ENCODE data around the gene ARMC8.
A peak's percentile ranks its signal among the peaks of the same experiment; 100 is the strongest.

Gene ARMC8

GRCh38 chr3:138210528-138210927 is 23.4 kb downstream of the ARMC8 start:
- no peak for DNase-seq
- H3K27ac Mint-ChIP-seq, result no peak overlapping the region
- H3K9me3 Mint-ChIP-seq, result peaks cover 1% of the 10 kb centered on the region
- no peaks in the 10 kb centered on the region for H3K27me3 Mint-ChIP-seq
- H3K4me3 Mint-ChIP-seq, result no peak overlapping the region
- peaks cover 22% of the 10 kb centered on the region for H3K36me3 Mint-ChIP-seq
- CTCF ChIA-PET, result no interaction called here
- no peaks in the 10 kb centered on the region for H3K4me1 Mint-ChIP-seq

DNA sequence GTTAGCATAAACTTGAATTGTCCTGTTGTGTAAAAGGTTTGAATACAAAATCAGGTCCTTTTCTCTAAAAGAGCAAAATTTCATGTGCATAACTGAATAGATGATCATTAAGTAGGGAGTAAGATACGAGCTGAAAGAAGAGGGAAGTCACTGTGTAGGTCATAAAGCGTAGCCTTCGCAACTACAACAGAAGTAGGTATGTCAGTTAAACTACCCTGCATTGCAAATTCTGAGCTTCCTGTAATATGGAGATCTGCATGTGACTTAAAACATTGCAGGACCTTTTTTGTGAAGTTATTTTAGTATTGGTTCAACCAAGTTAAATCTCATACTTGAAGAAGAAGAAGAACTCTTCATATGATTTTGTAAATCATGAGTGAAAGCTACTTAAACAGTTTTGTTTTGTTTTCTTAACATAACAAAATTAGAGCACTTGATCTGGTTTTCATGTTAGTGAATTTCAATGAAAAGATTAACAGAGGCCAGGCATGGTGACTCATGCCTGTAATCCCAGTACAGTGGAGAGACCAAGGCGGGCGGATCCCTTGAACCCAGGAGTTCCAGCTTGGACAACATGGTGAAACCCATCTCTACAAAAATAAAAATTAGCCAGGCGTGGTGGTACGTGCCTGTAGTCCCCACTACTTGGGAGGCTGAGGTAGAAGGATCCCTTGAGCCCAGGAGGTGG is 26.4 kb downstream of the ARMC8 start:
- Mint-ChIP-seq H3K9me3 (no peaks in the 10 kb centered on the region), H3K27me3 (no peaks in the 10 kb centered on the region), H3K36me3 (peaks cover 11% of the 10 kb centered on the region), H3K4me1 (no peaks in the 10 kb centered on the region), H3K27ac (no peak overlapping the region), H3K4me3 (no peak overlapping the region)
- no peak for DNase-seq
- CTCF ChIA-PET, result interaction anchor here (0.7 kb wide), 1 partner anchor 27 kb away, joined by 4 read pairs; no protein-coding TSS in a partner anchor

DNA sequence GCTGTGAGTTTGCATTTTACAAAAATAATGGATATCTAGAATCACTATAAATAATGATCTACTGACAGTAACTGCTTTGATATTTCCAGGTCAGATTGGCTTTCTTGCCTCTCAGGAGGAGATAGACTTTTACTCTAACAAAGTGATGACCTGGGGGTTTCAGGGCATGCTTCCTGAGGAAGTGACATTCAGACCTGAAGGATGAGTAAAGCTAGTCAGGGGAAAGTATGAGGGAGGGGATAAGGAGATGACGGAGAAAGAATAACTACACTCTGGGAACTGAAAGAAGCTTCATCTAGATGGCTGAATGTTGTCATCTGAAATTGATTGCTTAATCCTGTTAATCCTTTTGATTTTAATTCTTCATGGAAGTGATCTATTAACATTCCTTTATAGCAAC is 32.2 kb downstream of the ARMC8 start:
- H3K36me3 Mint-ChIP-seq, result peaks cover 17% of the 10 kb centered on the region
- H3K4me1 Mint-ChIP-seq, result peaks cover 20% of the 10 kb centered on the region
- H3K27me3 Mint-ChIP-seq, result no peaks in the 10 kb centered on the region
- no peak for DNase-seq
- no peak overlapping the region for H3K4me3 Mint-ChIP-seq
- H3K9me3 Mint-ChIP-seq, result no peaks in the 10 kb centered on the region
- CTCF ChIA-PET, result no interaction called here
- H3K27ac Mint-ChIP-seq, result no peak overlapping the region

- H3K27ac Mint-ChIP-seq, result no peak overlapping the region
- H3K9me3 Mint-ChIP-seq, result no peaks in the 10 kb centered on the region
- H3K4me3 Mint-ChIP-seq, result no peak overlapping the region
- DNase-seq, result no peak
- no peaks in the 10 kb centered on the region for H3K27me3 Mint-ChIP-seq
- H3K36me3 Mint-ChIP-seq, result peaks cover 23% of the 10 kb centered on the region
- CTCF ChIA-PET, result no interaction called here
- peaks cover 20% of the 10 kb centered on the region for H3K4me1 Mint-ChIP-seq
Measured at GRCh38 chr3:138220242-138220641, 33.1 kb downstream of the ARMC8 start.

- no peak for DNase-seq
- H3K36me3 Mint-ChIP-seq, result peaks cover 27% of the 10 kb centered on the region
Measured at GRCh38 chr3:138220788-138221187, 33.7 kb downstream of the ARMC8 start.

DNA sequence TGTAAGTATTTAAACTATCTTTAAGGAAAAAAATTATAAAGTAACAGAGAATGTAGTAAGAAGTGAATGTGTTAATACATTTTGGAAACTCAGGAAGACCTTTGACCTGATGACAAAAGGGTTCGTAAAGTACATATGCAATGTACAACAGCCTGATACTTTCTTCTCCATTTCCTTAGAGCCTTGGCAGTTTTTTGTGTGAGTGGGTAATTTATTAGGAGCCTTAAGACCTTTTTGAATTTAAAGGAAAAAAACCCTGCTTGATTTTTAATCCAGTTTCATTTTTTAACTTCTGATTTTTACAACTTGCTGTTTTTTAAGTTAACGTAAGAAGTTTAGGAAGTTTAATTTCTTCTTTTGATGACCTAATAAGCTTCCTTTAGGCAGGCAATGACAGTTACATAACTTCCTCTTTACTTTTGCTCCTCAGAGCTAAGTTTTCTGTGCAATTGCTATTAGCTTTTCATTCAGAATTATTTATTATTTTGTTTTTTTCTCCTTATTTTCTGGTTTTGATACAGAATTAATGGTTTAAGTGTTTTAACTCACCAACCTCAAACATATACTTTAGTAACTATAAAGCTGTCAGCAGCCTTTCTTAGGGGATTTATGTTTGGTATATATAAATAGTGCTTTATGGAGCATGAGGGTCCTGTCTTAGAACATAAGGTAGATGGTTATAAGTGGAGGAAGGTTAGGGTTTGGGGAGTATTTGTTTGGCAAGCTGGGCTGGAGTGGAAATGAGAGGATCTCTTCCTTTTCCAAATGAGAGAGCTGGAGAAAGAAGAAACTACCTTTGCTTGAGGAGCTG is 35.2 kb downstream of the ARMC8 start:
- Mint-ChIP-seq H3K4me3 (no peak overlapping the region), H3K4me1 (peaks cover 20% of the 10 kb centered on the region), H3K9me3 (no peaks in the 10 kb centered on the region), H3K27ac (peak overlapping the region; percentile 8), H3K27me3 (no peaks in the 10 kb centered on the region), H3K36me3 (peaks cover 34% of the 10 kb centered on the region)
- DNase-seq, result no peak
- CTCF ChIA-PET, result interaction anchor here (1.2 kb wide), 1 partner anchor 40 kb away, joined by 3 read pairs; no protein-coding TSS in a partner anchor

More at GRCh38 chr3:138220788-138221187, 33.7 kb downstream of the ARMC8 start:
- H3K27me3 Mint-ChIP-seq, result no peaks in the 10 kb centered on the region
- H3K9me3 Mint-ChIP-seq, result no peaks in the 10 kb centered on the region
- CTCF ChIA-PET, result no interaction called here
- H3K4me1 Mint-ChIP-seq, result peaks cover 20% of the 10 kb centered on the region
- no peak overlapping the region for H3K4me3 Mint-ChIP-seq
- H3K27ac Mint-ChIP-seq, result no peak overlapping the region

- Mint-ChIP-seq H3K4me3 (no peak overlapping the region), H3K27me3 (no peaks in the 10 kb centered on the region), H3K36me3 (peaks cover 40% of the 10 kb centered on the region), H3K9me3 (no peaks in the 10 kb centered on the region), H3K4me1 (peaks cover 20% of the 10 kb centered on the region), H3K27ac (peak overlapping the region; percentile 8)
- no peak for DNase-seq
- CTCF ChIA-PET, result interaction anchor here (1.2 kb wide), 1 partner anchor 41 kb away, joined by 3 read pairs; no protein-coding TSS in a partner anchor
Measured at GRCh38 chr3:138222942-138223287, 35.8 kb downstream of the ARMC8 start.

DNA sequence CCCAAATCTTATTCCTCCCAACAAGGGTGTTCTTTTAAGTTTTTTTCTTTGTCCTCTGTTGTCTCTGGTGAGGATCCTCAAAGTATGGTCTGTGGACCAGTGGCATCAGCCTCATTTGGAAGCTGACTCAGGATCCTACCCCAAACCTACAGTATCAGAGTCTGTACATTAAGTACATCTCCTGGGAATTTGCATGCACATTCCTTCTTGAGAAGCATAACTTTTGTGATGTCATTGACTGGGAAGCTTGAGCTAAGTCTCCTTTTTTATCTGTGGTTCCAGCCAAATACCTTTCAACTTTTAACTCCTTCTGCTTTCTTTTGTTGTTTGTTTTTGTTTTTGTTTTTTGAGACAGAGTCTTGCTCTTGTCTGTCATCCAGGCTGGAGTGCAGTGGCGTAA is 40.5 kb downstream of the ARMC8 start:
- no peaks in the 10 kb centered on the region for H3K9me3 Mint-ChIP-seq
- no peak overlapping the region for H3K27ac Mint-ChIP-seq
- peaks cover 58% of the 10 kb centered on the region for H3K36me3 Mint-ChIP-seq
- CTCF ChIA-PET, result no interaction called here
- H3K27me3 Mint-ChIP-seq, result no peaks in the 10 kb centered on the region
- H3K4me3 Mint-ChIP-seq, result no peak overlapping the region
- DNase-seq, result no peak
- H3K4me1 Mint-ChIP-seq, result peaks cover 6% of the 10 kb centered on the region

DNA sequence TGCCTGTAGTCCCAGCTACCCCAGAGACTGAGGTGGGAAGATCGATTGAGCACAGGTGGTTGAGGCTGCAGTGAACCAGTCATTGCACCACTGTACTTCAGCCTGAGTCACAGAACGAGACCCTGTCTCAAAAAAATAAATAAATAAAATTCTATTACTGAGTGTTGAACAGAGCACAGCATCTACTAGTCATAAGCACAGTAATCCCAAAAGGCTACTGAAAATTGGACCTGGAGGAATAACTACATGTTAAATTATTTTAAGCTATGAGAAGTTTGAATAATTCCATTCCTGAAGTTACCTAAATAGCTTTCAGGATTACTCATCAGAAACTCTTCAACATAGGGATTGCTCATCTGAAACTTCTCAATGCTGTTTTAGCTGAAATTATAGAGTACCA is 43.4 kb downstream of the ARMC8 start:
- Mint-ChIP-seq H3K9me3 (no peaks in the 10 kb centered on the region), H3K4me3 (no peak overlapping the region), H3K36me3 (peaks cover 47% of the 10 kb centered on the region), H3K27ac (no peak overlapping the region), H3K27me3 (no peaks in the 10 kb centered on the region), H3K4me1 (peaks cover 7% of the 10 kb centered on the region)
- CTCF ChIA-PET, result interaction anchor here (1.0 kb wide), 1 partner anchor 63 kb away, joined by 3 read pairs; no protein-coding TSS in a partner anchor
- DNase-seq, result no peak

- Mint-ChIP-seq H3K27me3 (no peaks in the 10 kb centered on the region), H3K4me3 (no peak overlapping the region), H3K36me3 (peaks cover 36% of the 10 kb centered on the region), H3K27ac (no peak overlapping the region), H3K4me1 (peaks cover 7% of the 10 kb centered on the region), H3K9me3 (no peaks in the 10 kb centered on the region)
- DNase-seq, result no peak
- CTCF ChIA-PET, result no interaction called here
Measured at GRCh38 chr3:138232705-138233364, 45.7 kb downstream of the ARMC8 start.

GRCh38 chr3:138234401-138235179 is 47.5 kb downstream of the ARMC8 start:
- H3K9me3 Mint-ChIP-seq, result no peaks in the 10 kb centered on the region
- no peaks in the 10 kb centered on the region for H3K27me3 Mint-ChIP-seq
- peaks cover 30% of the 10 kb centered on the region for H3K36me3 Mint-ChIP-seq
- CTCF ChIA-PET, result interaction anchor here (1.6 kb wide), 1 partner anchor 19 kb away, joined by 3 read pairs; no protein-coding TSS in a partner anchor
- H3K4me3 Mint-ChIP-seq, result no peak overlapping the region
- peaks cover 7% of the 10 kb centered on the region for H3K4me1 Mint-ChIP-seq
- no peak overlapping the region for H3K27ac Mint-ChIP-seq
- DNase-seq, result no peak

GRCh38 chr3:138238711-138239110 is 51.6 kb downstream of the ARMC8 start:
- H3K9me3 Mint-ChIP-seq, result no peaks in the 10 kb centered on the region
- H3K4me3 Mint-ChIP-seq, result no peak overlapping the region
- no peaks in the 10 kb centered on the region for H3K27me3 Mint-ChIP-seq
- DNase-seq, result no peak
- CTCF ChIA-PET, result interaction anchor here (0.9 kb wide), 1 partner anchor 27 kb away, joined by 3 read pairs; no protein-coding TSS in a partner anchor
- peaks cover 22% of the 10 kb centered on the region for H3K36me3 Mint-ChIP-seq
- H3K4me1 Mint-ChIP-seq, result peaks cover 7% of the 10 kb centered on the region
- no peak overlapping the region for H3K27ac Mint-ChIP-seq

- CTCF ChIA-PET, result interaction anchor here (1.1 kb wide), 1 partner anchor 62 kb away, joined by 3 read pairs; no protein-coding TSS in a partner anchor
Measured at GRCh38 chr3:138241061-138241460, 54.0 kb downstream of the ARMC8 start.

GRCh38 chr3:138241676-138242075 is 54.6 kb downstream of the ARMC8 start:
- CTCF ChIA-PET, result interaction anchor here (1.1 kb wide), 1 partner anchor 62 kb away, joined by 3 read pairs; no protein-coding TSS in a partner anchor
- Mint-ChIP-seq H3K4me3 (no peak overlapping the region), H3K4me1 (no peaks in the 10 kb centered on the region), H3K36me3 (peaks cover 31% of the 10 kb centered on the region), H3K27me3 (no peaks in the 10 kb centered on the region), H3K9me3 (no peaks in the 10 kb centered on the region), H3K27ac (no peak overlapping the region)
- no peak for DNase-seq

More at GRCh38 chr3:138241061-138241460, 54.0 kb downstream of the ARMC8 start:
- no peak overlapping the region for H3K4me3 Mint-ChIP-seq
- H3K9me3 Mint-ChIP-seq, result no peaks in the 10 kb centered on the region
- no peaks in the 10 kb centered on the region for H3K27me3 Mint-ChIP-seq
- no peaks in the 10 kb centered on the region for H3K4me1 Mint-ChIP-seq
- H3K27ac Mint-ChIP-seq, result no peak overlapping the region
- H3K36me3 Mint-ChIP-seq, result peaks cover 29% of the 10 kb centered on the region
- DNase-seq, result no peak

All from activated naive CD4-positive, alpha-beta T cell treated with anti-CD3 and anti-CD28 coated beads, Interleukin-2, amount 10 ng/mL, durations not matched to agents 7 days and 5 days (primary cell).